HG02678 (cell line): ENCODE data around the gene SAMD14.

ENCODE experiments used
- ATAC-seq: cut with Tn5 transposase; IDR thresholded peaks from one replicate; pipeline ENCODE4 v1.9.1; 2021; ENCODE audit warnings: mild to moderate bottlenecking, moderate library complexity; ENCODE audit not compliant: unreplicated experiment

Gene SAMD14

DNA sequence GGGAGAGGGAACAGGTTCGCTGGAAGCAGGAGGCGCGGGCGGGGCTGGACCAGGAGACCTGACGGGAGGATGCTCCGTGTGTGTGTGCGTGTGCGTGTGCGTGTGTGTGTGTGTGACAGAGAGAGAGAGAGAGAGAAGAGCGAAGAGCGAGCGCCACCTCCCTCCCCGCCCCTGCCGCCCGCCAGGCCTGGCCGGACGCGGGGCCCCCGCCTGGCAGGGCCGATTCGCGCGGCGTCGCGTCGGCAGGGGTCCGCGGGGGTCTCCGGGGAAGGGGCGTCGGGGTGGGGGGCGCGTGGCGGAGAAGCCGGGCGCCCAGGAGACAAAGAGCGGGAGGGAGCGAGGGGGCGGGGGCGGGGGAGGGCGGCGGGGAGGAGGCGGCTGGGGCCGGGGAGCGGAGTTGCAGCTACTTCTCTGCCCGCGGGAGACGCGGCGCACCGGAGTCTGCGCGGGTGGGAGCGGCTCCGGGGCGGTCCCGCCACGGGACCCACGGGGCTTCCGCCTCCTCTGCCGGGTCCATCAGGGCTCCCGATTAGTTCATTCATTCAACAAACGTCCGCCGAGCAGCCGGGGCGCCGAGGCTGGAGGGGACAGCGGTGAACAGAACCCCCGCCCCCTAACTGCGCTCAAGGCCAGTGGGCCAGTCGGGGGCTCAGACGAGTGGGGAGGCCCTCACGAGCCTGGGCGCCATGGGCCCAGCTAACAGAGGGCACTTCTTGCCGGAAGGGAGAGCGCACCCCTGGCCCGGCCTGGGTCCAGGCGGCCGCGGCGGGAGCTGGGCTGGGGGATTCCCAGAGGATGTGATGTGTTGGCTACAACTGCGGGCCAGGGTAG, at the start of gene SAMD14:
TSS of gene SAMD14 (minus strand) at position 433 of the 831 bp plus-strand sequence. CDS start 5,201 bp downstream, outside the sequence.
- no peak for ATAC-seq

DNA sequence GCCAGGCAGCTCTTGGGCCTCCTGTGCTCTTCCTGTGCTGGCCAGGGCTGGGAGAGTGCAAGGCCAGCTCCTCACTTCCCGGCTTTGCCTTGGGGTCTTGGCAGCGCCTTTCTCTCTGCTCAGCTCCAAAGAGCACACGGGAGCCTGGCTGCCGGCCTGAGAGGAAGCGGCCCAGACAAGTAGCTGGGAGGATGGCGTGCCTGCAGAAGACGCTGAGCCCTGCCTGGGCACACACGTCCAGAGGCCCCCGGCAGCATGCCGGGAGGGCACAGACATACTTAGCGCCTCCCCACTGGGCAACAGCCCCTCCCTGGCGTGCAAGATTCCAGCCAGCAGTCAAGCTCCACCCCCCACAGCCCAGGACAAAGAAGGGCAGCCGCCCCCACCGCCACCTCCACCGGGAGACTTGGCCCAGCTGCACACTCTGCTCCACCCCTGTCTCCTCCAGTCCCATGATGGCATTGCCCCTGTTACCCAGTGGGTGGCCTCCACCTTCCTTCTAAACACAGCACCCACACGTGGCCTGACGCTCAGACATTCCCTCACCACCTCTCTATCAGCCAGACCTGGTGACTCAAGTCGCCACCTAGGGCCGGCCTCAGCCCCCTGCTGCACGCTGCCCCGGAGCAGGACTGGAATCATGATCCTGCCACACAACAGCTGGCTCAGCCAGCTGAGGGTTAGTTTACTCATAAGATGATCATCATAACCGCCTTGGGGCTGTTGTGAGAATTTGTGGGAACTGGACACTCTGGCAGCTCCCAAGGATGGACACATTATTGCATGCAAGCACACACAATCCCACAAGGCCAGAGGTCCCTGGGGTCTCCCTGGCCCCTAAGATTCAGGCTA, 48.2 kb upstream of the SAMD14 start:
- ATAC-seq, result peak; percentile 80

DNA sequence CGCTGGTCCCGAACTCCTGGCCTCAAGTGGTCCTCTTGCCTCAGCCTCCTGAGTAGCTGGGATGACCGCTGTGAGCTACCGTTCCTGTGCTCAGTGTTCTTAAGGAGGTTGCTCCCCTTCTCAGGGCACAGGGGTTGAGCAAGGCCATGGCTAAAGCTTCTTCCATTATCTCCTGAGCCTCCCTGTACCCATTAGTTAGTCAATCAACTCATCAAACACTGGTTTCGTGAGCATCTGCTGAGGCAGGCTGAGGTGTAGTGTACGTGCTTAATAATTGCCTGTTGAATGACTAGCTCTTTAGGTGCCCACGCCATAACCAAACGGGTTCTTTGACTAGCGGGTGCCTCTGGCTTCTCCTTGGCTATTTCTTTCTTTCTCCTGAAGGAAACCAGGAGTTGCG, 47.5 kb upstream of the SAMD14 start:
- ATAC-seq, result no peak

DNA sequence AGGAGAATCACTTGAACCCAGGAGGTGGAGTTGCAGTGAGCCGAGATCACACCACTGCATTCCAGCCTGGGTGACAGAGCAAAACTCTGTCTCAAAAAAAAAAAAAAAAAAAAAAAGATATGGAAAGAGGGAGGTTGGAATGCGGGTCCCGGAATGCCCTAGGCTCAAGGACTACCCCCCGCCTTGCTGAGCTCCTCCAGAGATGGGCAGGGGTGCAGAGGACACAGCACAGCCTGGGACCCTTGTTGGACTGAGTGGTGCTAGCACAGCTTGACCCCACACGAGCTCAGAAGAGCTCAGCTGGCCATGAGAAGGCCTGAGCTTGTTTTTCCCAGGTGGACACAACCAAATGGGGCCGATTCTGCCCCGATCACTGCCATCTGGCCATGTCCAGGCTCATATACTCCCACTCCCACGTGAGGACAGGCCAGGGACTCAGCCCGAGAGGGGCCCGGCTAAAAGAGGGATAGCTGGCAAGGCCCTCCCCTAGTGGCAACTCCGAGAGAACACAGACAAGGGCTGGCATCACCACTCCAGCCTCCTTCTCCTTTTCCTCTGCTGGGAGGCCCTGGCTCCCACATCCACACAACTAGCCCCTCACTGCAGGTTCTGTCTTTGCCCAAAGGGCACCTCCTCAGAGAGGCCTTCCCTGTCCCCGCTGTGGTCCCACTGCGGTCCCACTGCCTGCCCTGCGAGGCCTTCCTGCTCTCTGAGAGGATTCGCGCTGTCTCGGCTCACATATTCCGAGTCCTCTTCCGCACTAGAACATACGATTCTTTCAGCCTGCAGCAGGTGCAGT, 46.8 kb upstream of the SAMD14 start:
- ATAC-seq, result no peak

DNA sequence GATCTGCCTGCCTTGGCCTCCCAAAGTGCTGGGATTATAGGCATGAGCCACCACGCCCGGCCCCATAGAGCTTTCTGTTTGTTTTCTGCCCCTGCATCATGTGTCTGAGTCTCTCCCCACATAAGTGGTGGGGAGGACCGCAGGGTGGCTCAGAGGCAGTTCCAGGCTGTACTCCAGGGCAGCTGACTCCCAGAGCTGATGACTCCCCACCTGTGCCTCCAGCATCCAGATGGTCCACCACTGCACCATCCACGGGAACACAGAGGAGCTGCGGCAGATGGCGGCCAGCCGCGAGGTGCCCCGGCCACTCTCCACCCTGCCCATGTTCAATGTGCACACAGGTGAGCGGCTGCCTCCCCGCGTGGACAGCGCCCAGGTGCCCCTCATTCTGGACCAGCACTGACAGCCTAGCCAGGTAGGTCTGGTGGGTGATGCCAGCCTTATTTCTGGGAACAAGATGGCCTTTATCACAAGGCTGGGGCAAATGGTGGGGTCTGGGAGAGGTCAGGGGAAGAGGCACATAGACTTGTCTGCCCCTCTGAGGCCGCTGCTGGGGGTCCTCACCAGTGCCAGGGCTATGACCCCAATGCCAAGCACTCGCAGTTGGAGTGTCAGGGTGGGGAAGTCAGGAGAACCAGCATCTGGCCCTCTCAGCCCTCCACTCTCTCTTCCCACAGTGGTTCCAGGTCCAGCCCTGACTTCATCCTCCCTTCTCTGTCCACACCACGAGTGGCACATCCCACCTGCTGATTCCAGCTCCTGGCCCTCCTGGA, 45.3 kb upstream of the SAMD14 start:
- no peak for ATAC-seq

DNA sequence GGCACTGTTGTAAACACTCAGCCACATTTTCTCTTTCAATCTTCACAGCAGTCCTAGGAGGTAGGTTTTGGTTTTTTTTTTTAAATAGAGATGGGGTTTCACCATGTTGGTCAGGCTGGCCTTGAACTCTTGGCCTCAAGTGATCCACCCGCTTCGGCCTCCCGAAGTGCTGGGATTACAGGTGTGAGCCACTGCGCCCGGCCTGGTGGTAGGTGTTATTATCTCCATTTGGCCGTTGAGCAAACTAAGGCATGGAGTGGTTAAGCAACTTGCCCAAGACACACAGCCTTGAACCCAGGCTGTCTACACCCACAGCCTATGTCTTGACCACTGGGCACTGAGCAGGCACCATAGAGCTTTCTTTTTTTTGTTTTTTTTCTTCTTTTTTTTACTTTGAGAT, 44.5 kb upstream of the SAMD14 start:
- no peak for ATAC-seq

DNA sequence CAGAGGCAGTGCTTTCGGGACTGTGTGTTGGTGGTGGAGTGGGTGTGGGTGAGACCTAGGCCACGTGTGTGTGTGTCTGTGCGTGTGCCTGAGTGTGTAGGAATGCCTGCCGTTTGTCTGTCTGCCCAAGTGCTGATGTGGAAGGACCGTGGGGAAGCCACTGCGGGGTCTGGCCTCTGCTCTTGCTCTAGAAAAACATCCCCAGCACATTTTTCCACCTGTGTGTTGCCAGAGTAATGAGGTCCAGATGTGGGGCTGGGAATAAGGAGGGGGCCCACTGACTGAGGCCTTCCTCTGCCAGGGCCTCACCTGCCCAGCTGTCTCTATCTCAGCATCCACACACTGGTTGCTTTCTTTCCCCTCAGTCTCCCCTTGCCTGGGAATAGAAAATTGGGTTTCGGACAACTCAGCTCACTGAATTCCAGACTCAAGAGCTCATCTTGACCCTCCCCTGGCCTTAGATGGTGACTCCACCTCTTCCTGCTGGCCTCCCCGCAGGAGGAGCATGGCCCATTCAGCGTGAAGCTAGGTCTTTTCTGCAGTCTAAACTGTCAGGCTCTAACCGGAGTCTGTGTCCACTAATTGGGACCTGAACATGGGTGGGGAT, 43.5 kb upstream of the SAMD14 start:
- ATAC-seq, result no peak

DNA sequence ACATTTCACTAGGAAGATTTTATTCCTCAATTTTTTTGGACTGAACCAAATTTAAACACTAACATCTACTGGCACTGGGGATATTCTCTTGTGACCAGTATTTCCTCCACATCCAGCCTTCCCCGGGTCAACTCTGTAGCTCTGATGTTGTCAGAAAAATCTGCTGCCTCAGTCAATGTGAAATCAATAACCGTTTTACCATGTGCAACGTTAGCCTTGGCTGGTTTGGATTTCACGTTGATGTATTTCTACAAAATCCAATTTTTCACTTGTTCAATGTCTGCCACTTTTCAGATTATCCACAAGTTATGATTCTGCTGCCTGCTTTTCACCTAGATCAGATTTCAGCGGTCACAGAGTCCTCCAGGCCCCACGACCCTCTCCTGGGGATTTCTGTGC, 43.0 kb upstream of the SAMD14 start:
- ATAC-seq, result no peak

DNA sequence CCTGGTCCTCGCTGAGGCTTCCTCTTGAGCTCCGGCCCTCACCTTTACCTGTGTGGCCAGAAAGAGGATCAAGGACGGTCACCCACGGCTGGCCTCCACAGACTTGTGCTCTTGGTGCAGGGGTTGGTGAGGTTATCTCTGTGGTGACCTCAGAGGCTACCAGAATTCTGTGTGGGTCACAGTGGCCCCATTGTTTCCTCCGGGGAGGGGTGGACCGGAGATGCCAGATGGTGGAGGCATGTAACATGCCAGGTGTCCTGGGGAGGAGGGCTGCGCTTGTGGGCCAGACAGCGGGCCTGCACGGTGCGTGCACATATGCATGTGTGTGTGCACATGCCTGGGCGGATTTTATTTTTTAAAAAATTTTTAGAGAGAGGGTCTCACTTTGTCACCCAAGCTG, 42.2 kb upstream of the SAMD14 start:
- no peak for ATAC-seq

DNA sequence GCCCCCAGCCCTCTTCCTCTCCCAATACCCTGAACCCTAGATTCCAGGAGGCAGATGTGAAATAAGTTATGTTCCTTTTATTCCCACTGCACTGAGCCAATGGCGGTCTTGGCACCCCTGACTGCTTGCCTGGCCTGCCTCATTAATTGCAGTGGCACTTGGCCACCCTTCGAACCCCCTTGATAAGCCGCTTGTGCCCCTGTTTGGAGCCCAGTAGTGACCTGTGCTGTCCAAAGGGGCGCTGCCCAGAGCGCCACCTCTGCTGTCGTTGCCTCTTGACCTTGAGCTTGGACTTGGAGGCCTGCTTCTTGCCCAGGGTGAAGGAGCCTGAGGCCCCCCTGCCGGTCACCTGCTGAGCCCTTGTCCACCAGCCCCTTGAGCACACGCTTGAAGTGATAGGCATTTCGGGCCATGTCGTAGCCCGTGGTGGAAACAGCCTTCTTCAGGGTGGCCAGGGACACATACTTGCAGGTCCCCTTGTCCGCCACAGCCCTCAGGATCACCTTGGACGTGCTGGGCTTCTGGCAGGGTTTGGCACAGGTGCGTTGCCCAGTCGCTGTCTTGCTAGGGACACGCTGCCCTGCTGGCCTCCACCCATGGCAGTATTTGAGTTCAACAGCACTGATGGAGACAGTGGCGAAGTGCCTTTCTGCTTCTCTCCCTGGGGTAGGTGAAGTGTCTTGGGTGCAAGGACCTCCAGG, 41.6 kb upstream of the SAMD14 start:
- no peak for ATAC-seq

DNA sequence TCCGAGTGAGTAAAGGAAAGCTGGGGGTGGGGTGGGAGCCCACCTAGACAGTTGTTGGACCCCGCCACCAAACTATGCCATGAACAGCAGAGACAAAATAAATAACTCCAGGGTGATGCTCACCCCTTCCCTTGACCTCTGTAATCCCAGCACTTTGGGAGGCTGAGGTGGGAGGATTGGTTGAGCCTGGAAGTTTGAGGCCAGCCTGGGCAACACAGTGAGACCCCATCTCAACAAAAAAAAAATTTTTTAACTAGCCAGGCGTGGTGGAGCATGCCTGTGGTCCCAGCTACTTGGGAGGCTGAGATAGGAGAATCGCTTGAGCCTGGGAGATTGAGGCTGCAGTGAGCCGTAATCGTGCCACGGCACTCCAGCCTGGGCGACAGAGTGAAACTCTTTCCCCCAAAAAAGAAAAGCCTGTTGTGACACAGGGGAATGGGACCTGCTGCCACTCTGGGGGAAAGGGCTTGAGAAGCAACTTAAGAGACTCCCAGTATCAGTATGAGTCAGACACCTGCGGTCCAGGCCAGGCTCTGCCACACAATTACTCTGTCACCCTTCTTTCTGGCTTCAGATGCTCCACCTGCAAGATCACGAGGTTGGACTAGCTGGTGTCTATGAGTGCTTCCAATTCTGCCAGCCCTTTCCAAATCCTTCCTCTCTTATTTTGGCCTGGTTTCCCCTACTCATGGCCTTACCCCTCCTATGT, 40.9 kb upstream of the SAMD14 start:
- ATAC-seq, result peak; percentile 76

DNA sequence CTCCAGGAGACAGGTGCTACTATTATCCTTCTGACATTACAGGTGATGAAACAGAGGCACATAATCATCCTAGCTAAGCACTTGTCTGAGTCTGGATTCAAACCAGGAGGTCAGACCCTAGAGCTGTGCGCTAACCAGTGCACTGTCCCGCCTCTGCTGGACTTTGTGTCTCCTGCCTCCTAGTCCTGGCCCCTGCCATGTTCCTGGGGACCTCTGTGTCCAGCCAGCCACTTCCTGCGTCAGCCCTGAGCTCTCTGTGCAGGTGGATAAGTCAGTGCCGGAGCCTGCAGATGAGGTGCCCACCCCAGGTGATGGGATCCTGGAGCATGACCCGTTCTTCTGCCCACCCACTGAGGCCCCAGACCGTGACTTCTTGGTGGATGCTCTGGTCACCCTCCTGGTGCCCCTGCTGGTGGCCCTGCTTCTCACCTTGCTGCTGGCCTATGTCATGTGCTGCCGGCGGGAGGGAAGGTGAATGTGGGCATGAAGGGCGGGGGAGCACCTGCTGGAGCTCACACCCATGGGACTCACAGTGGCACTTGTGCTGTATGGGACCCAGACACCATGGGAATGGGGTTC, 40.0 kb upstream of the SAMD14 start:
- ATAC-seq, result no peak

DNA sequence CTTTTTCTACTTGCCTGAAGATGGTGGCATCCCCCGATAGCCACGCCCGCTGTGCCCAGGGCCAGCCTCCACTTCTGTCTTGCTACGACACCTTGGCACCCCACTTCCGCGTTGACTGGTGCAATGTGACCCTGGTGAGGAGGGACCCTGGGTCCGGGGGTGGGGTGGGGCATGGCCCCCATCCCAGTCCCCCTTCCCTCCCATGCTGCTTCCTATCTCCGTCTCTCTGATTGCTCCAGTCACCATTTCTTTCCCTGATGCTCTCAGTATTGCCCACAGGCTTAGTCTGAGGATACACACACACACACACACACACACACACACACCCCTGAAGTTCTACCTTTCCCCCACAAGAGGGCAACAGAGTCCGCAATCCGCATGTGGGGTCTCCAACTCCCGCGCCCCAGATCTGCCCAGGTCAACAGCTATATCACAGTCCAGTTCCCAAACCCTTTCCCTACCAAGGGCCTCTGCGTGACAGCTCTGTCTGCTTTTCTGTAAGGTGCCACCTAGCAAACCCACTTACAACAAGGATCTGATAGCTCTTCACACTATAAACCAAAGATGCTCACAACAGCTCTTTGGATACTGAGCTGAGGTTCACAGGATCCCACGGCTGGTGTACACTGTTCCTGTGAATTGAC, 39.3 kb upstream of the SAMD14 start:
- no peak for ATAC-seq

DNA sequence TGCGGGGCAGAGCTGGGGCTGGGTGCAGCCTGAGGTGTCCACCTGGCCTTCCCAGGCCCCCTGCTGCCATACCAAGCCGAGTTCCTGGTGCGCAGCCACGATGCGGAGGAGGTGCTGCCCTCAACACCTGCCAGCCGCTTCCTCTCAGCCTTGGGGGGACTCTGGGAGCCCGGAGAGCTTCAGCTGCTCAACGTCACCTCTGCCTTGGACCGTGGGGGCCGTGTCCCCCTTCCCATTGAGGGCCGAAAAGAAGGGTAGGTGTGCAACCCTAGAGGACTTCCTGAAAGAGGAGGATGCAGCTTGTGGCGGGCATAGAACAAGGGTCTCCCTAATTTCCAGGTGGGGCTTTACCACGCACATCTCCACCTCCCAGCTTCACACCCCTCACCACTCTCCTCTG, 38.4 kb upstream of the SAMD14 start:
- no peak for ATAC-seq

DNA sequence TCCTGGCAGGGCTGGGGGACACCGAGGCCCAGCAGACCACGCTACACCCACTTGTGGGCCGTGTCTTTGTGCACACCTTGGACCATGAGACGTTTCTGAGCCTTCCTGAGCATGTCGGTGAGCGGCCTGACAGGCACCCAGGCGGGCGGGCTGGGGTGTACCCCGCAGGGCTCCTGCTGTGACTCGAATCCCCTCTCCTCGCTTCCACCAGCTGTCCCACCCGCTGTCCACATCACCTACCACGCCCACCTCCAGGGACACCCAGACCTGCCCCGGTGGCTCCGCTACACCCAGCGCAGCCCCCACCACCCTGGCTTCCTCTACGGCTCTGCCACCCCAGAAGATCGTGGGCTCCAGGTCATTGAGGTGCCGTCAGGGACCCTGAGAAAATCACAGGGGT, 37.4 kb upstream of the SAMD14 start:
- ATAC-seq, result no peak

DNA sequence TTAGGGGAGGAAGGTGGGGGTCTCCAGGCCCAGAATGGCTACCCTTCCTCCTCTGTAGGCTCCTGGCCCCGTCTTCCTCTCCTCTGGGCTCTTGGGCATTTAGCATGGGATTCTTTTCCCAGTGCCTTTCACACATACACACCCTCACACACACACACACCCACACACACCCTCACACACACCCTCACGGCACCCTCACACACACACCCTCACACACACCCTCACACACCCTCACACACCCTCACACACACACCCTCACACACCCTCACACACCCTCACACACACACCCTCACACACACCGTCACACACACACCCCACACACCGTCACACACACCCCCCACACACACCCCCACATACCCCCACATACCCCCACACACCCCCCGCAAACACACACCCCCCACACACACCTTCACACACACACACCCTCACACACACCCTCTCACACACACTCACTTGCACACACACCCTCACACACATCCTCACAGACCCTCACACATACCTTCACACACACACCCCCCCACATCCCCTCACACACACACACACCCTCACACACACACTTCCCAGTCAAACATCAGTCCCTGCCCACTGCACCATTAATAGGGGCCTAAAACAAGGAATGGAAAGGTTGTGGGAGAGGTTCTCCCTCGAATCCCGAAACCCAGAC, 36.7 kb upstream of the SAMD14 start:
- no peak for ATAC-seq

DNA sequence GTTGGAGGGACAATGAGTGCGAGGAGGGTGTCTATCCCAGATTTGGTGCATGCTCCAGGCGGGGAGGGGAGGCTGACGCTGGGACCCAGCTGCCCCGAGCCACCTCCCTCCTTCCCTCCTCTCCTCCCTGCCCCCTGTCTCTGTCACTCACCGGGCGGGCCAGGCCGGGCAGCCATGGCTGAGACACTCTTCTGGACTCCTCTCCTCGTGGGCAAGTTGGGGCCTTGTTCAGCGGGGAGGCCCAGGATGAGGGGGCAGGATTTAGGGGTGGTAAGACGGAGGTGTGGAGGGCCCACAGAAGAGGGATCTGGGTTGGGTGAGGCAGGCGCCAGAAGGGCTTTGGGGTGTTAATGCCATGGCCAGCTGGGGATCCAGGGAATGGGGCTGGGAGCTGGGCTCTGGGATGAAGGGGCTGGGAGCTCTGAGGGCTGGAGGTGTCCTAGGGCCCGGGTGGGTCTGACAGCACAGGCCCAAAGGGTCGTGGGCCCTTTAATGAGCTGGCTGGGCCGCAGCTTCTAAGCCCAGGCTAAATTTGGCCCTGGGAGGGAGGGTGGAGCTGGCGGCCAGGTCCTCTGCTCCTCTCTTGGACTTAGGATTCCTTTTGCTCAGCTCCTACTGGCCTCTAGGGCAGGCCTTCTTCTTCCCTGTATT, 36.0 kb upstream of the SAMD14 start, which contains the start of gene SGCA:
TSS of gene SGCA (plus strand) at position 139 of the 651 bp plus-strand sequence. CDS start at position 175, 36 bp downstream.
- no peak for ATAC-seq
